ENCODE measurements around the gene C11orf54.

GRCh38 chr11:93757301-93757700, 15.8 kb downstream of the C11orf54 start:
- TF ChIP-seq CTCF (IDR thresholded peaks at IDR 0.05; ENCODE audit: low read depth, low read length, missing input control), result no peak
- TF ChIP-seq REST (IDR thresholded peaks at IDR 0.05), result no peak
- no peak for TF ChIP-seq YY1 (IDR thresholded peaks at IDR 0.05)
- TF ChIP-seq TAF1 (conservative IDR thresholded peaks at IDR 0.05), result no peak
- TF ChIP-seq RAD21 (IDR thresholded peaks at IDR 0.05), result no peak
- TF ChIP-seq SP1 (IDR thresholded peaks at IDR 0.05), result no peak
- TF ChIP-seq JUND (IDR thresholded peaks at IDR 0.05), result no peak
- TF ChIP-seq ATF3 (IDR thresholded peaks at IDR 0.05), result no peak
- no peak for TF ChIP-seq EGR1 (IDR thresholded peaks at IDR 0.05; ENCODE audit: low read depth in 2 of 2)
- no peak for TF ChIP-seq GABPA (IDR thresholded peaks at IDR 0.05 in 1 of 2, conservative IDR thresholded peaks at IDR 0.05 in 1 of 2)
- no peak for TF ChIP-seq HNF4A (conservative IDR thresholded peaks at IDR 0.05)
- TF ChIP-seq MAX (IDR thresholded peaks at IDR 0.05), result no peak
- TF ChIP-seq ZBTB33 (IDR thresholded peaks at IDR 0.05), result no peak

Measured in liver (tissue), 3 donors.